Endodermal cell (in vitro differentiated cells): ENCODE data around the gene BRD1. TPM values are rescaled to one million over a fixed set of nuclear protein-coding genes. Genes with fewer than 3 reads are reported as not detected.

ENCODE experiments used
- DNase-seq: peaks from one replicate; pipeline ENCODE4 v3.0.0-alpha.2; 2017
- H3K27ac ChIP-seq: 2 replicates; pipeline ENCODE4 v1.5.1; 2013; ENCODE audit warnings: mild to moderate bottlenecking, low read depth, low read length, moderate library complexity
- H3K27me3 ChIP-seq: 2 replicates; pipeline ENCODE4 v1.6.1; 2013; ENCODE audit warnings: mild to moderate bottlenecking, low read length, moderate library complexity; ENCODE audit not compliant: insufficient read depth, control insufficient read depth, poor library complexity, severe bottlenecking
- H3K36me3 ChIP-seq: 2 replicates; pipeline ENCODE4 v1.7.0; 2013; ENCODE audit warnings: mild to moderate bottlenecking, low read length, moderate library complexity; ENCODE audit not compliant: control insufficient read depth, insufficient read depth
- H3K4me1 ChIP-seq: one replicate; pipeline ENCODE4 v1.7.0; 2013; ENCODE audit warnings: low read length; ENCODE audit not compliant: control insufficient read depth, insufficient read depth
- H3K4me3 ChIP-seq: 2 replicates; pipeline ENCODE4 v1.5.1; 2013; ENCODE audit warnings: mild to moderate bottlenecking, low read length, moderate library complexity
- H3K9ac ChIP-seq: 2 replicates; pipeline ENCODE4 v1.6.1; 2013; ENCODE audit warnings: mild to moderate bottlenecking, low read length, moderate library complexity; ENCODE audit not compliant: poor library complexity, severe bottlenecking; ENCODE audit errors: extremely low read depth
- H3K9me3 ChIP-seq: 2 replicates; pipeline ENCODE4 v1.6.1; 2013; ENCODE audit warnings: mild to moderate bottlenecking, low read length, moderate library complexity; ENCODE audit not compliant: control insufficient read depth
- H3K27ac Mint-ChIP-seq: 2 replicates; pipeline ENCODE4 v1.8.0; 2020; ENCODE audit warnings: mixed read lengths
- H3K27me3 Mint-ChIP-seq: 2 replicates; pipeline ENCODE4 v1.8.0; 2021; ENCODE audit warnings: mild to moderate bottlenecking, mixed read lengths; ENCODE audit not compliant: insufficient read depth
- H3K36me3 Mint-ChIP-seq: 2 replicates; pipeline ENCODE4 v1.8.0; 2020; ENCODE audit warnings: low read depth, mixed read lengths
- H3K4me1 Mint-ChIP-seq: 2 replicates; pipeline ENCODE4 v1.8.0; 2020; ENCODE audit warnings: mixed read lengths
- H3K4me3 Mint-ChIP-seq: 2 replicates; pipeline ENCODE4 v1.8.0; 2020; ENCODE audit warnings: mild to moderate bottlenecking, moderate library complexity, mixed read lengths
- H3K9me3 Mint-ChIP-seq: 2 replicates; pipeline ENCODE4 v1.8.0; 2020; ENCODE audit warnings: mild to moderate bottlenecking, mixed read lengths
- CTCF ChIP-seq: fragments of 200-600 bp; sonication (generic); conservative IDR thresholded peaks from 2 replicates; pipeline ENCODE4 v1.5.0; 2021; ENCODE audit warnings: antibody characterized with exemption, mild to moderate bottlenecking
- WGBS, 2 experiments: methylation state at CpG; one replicate each; pipeline versions ENCODE4 v1.1.5 to v1.1.7; 2013; ENCODE audit warnings: missing lambda C conversion rate in 2 of 2, mixed read lengths in 1 of 2; ENCODE audit not compliant: insufficient coverage in 1 of 2, insufficient read length in 1 of 2; 5-methylcytosine and 5-hydroxymethylcytosine counted together
- total RNA-seq, 2 donors: library from RNA; stranded (reverse); fragmentation: NEBNext Ultra II Directional in 1 of 2; extraction: Animal tissue kit (Norgen Biotek cat#: 25700) in 1 of 2; gene quantifications; 2 replicates in 1 of 2; 3 replicates in 1 of 2; pipeline ENCODE4 v1.2.1, GENCODE V29; 2021

The BRD1 gene
- total RNA-seq, 2 donors from 2014 or later = 49.5 to 54.9 TPM

- Histone ChIP-seq H3K9me3 (no peaks in the 10 kb centered on the region), H3K27me3 (no peaks in the 10 kb centered on the region), H3K4me3 (peak overlapping the region; percentile 88), H3K9ac (peak overlapping the region; percentile 87), H3K27ac (no peak overlapping the region), H3K4me1 (no peaks in the 10 kb centered on the region), H3K36me3 (peaks cover 43% of the 10 kb centered on the region)
- DNase-seq = no peak
- Mint-ChIP-seq H3K27ac (peak overlapping the region; percentile 84), H3K9me3 (peaks cover 23% of the 10 kb centered on the region), H3K4me3 (peak overlapping the region; percentile 80), H3K27me3 (peaks cover 15% of the 10 kb centered on the region), H3K36me3 (peaks cover 49% of the 10 kb centered on the region), H3K4me1 (peaks cover 30% of the 10 kb centered on the region)
- WGBS, 2 experiments = 28 to 35% methylated on average over 27 to 31 of the region's 31 CpGs
- no peak for TF ChIP-seq CTCF
Measured at GRCh38 chr22:49825944-49826602, 1.6 kb downstream of the BRD1 start.

GRCh38 chr22:49825436-49825835, 2.2 kb downstream of the BRD1 start:
- H3K9me3 Mint-ChIP-seq = peaks cover 17% of the 10 kb centered on the region
- no peak overlapping the region for H3K27ac ChIP-seq
- H3K36me3 ChIP-seq = peaks cover 49% of the 10 kb centered on the region
- peaks cover 10% of the 10 kb centered on the region for H3K27me3 Mint-ChIP-seq
- H3K4me1 Mint-ChIP-seq = peaks cover 30% of the 10 kb centered on the region
- no peak overlapping the region for H3K27ac Mint-ChIP-seq
- H3K4me3 ChIP-seq = peak overlapping the region; percentile 88
- no peaks in the 10 kb centered on the region for H3K27me3 ChIP-seq
- TF ChIP-seq CTCF = no peak
- H3K4me3 Mint-ChIP-seq = peak overlapping the region; percentile 80
- 88 to 89% methylated on average over 10 of the region's 10 CpGs for WGBS, 2 experiments
- no peaks in the 10 kb centered on the region for H3K4me1 ChIP-seq
- H3K9me3 ChIP-seq = no peaks in the 10 kb centered on the region
- H3K9ac ChIP-seq = peak overlapping the region; percentile 87
- H3K36me3 Mint-ChIP-seq = peaks cover 56% of the 10 kb centered on the region
- no peak for DNase-seq

- H3K9ac ChIP-seq = no peak overlapping the region
- no peaks in the 10 kb centered on the region for H3K9me3 ChIP-seq
- Mint-ChIP-seq H3K4me1 (peaks cover 30% of the 10 kb centered on the region), H3K27ac (peak overlapping the region; percentile 4), H3K27me3 (peaks cover 7% of the 10 kb centered on the region), H3K36me3 (peaks cover 59% of the 10 kb centered on the region), H3K9me3 (peaks cover 12% of the 10 kb centered on the region), H3K4me3 (peak overlapping the region; percentile 80)
- TF ChIP-seq CTCF = no peak
- DNase-seq = no peak
- 95 to 99% methylated on average over 9 to 12 of the region's 12 CpGs for WGBS, 2 experiments
- H3K4me3 ChIP-seq = peak overlapping the region; percentile 88
- H3K36me3 ChIP-seq = peaks cover 54% of the 10 kb centered on the region
- no peak overlapping the region for H3K27ac ChIP-seq
- no peaks in the 10 kb centered on the region for H3K27me3 ChIP-seq
- H3K4me1 ChIP-seq = no peaks in the 10 kb centered on the region
Measured at GRCh38 chr22:49824936-49825335, 2.7 kb downstream of the BRD1 start.
